ENCODE data around the gene BCL11B. TPM values are rescaled to one million over a fixed set of nuclear protein-coding genes. Genes with fewer than 3 reads are reported as not detected.

The BCL11B gene
- polyA plus RNA-seq, 3 donors = 0.01 TPM; not detected in 2

DNA sequence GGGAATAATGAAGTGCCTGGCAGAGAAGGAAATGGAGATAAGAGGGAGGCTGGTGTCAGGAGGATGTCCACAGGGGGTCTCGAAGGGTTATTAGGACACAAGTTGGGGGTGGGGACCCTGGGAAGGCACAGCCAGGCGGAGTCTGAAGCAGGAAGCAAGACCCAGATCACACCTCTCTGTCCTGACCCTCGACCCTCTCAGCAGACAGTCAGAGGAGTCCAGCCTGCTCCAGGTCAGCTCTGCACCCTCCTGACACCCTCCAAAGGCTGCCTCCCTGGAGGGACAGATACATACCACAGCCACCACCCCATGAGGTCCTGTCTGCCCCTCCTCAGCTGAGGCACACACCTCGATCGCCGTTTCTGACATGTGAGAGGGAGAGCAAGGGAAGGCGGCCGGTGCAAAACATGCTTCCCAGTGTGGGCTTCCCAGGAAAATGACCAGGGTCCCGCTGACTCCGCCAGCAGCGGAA is 9.0 kb downstream of the BCL11B start:
- Mint-ChIP-seq H3K27ac (peak overlapping the region in 1 of 7 donors; percentile 67), H3K4me3 (peak overlapping the region in 1 of 2 donors; percentile 50), H3K27me3 (ENCODE audit: low read depth in 3 of 3) (peaks cover 75 to 96% (median 81%) of the 10 kb centered on the region in 3 donors), H3K4me1 (peaks cover 3% of the 10 kb centered on the region), H3K9me3 (peaks cover 0 to 3% (median 0%) of the 10 kb centered on the region in 7 donors), H3K36me3 (no peaks in the 10 kb centered on the region)
- DNase-seq = no peak
- H3K36me3 ChIP-seq (replicated peaks in 1 of 2; ENCODE audit: control insufficient read depth in 1 of 2, insufficient read depth in 2 of 2, low read length in 2 of 2) = no peaks in the 10 kb centered on the region
- no peaks in the 10 kb centered on the region for H3K4me1 ChIP-seq (ENCODE audit: control insufficient read depth in 1 of 2, insufficient read depth in 2 of 2, low read length in 2 of 2)
- peaks cover 0 to 7% of the 10 kb centered on the region in 2 donors for H3K9me3 ChIP-seq (replicated peaks in 1 of 2; ENCODE audit: control insufficient read depth in 1 of 2, insufficient read depth in 1 of 2, low read length in 2 of 2)
- H3K4me3 ChIP-seq (replicated peaks in 1 of 3; ENCODE audit: low read depth in 2 of 3, low read length in 3 of 3) = no peak overlapping the region
- H3K4me2 ChIP-seq (replicated peaks; ENCODE audit: extremely low read depth, low read length, poor library complexity, severe bottlenecking) = no peak overlapping the region
- no peak for TF ChIP-seq CTCF (IDR thresholded peaks at IDR 0.05)
- peaks cover 49 to 96% of the 10 kb centered on the region in 2 donors for H3K27me3 ChIP-seq (ENCODE audit: control insufficient read depth in 2 of 2, insufficient read depth in 2 of 2, low read length in 2 of 2)
- no peak overlapping the region for H2AFZ ChIP-seq (ENCODE audit: insufficient read depth, low read depth, low read length, poor library complexity, severe bottlenecking)
- no peaks in the 10 kb centered on the region for H3K79me2 ChIP-seq (ENCODE audit: insufficient read depth, low read length)
- WGBS (ENCODE audit: insufficient coverage) = 8% methylated on average over 7 of the region's 11 CpGs
- H4K20me1 ChIP-seq (ENCODE audit: insufficient read depth, low read length) = no peaks in the 10 kb centered on the region
- intact Hi-C loops (cut with micrococcal nuclease) = no loop called here
- H3K9ac ChIP-seq (ENCODE audit: insufficient read depth, low read length, poor library complexity, severe bottlenecking) = no peak overlapping the region
- no peak overlapping the region for H3K27ac ChIP-seq (ENCODE audit: low read depth in 1 of 2, low read length in 2 of 2)

DNA sequence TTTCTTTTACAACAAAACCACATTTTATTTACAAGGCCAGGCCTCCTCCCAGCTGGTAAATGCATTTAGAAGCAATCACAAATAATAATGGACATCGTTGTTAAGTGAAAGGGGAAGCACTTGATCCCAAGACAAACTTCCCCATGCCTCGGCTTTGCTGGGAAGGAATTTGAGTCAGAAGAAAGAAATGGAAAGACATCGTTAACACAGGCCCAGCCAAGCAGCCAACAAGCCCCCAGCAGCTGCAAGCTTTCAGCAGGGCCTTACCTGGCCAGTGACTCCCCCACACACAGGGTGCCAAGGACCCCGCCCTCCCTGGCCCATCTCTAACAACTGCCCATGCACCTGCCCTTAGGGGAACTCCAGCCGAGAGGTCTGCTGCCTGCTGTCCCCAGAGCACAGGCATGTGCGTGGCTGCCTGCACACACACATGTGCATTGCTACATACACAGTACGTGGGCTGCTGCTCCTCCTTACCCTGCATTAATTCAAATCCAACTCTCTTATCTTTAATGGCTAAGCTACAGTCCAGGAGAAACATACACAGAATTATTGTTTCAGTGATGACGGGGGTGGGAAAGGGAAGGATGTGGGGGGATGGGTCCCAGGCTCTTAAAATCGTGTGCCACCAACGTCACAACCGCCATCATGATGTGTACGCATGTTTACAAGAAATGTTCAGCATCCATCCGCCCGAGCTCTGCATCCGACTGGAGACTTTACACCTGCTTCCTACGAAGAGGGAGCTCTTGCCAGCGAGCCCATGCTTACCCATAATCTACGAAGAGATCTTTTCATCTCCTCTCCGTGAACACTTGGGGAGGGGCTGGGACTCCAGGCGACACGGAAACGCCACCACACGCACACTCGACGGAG is 9.8 kb downstream of the BCL11B start:
- Histone ChIP-seq H3K4me3 (replicated peaks in 1 of 3; ENCODE audit: low read depth in 2 of 3, low read length in 3 of 3) (no peak overlapping the region), H3K4me2 (replicated peaks; ENCODE audit: extremely low read depth, low read length, poor library complexity, severe bottlenecking) (no peak overlapping the region), H2AFZ (ENCODE audit: insufficient read depth, low read depth, low read length, poor library complexity, severe bottlenecking) (no peak overlapping the region), H3K9ac (ENCODE audit: insufficient read depth, low read length, poor library complexity, severe bottlenecking) (no peak overlapping the region), H3K4me1 (ENCODE audit: control insufficient read depth in 1 of 2, insufficient read depth in 2 of 2, low read length in 2 of 2) (no peaks in the 10 kb centered on the region), H3K36me3 (replicated peaks in 1 of 2; ENCODE audit: control insufficient read depth in 1 of 2, insufficient read depth in 2 of 2, low read length in 2 of 2) (no peaks in the 10 kb centered on the region), H3K27ac (ENCODE audit: low read depth in 1 of 2, low read length in 2 of 2) (no peak overlapping the region), H3K9me3 (replicated peaks in 1 of 2; ENCODE audit: control insufficient read depth in 1 of 2, insufficient read depth in 1 of 2, low read length in 2 of 2) (no peaks in the 10 kb centered on the region), H3K27me3 (ENCODE audit: control insufficient read depth in 2 of 2, insufficient read depth in 2 of 2, low read length in 2 of 2) (peaks cover 41 to 90% of the 10 kb centered on the region in 2 donors), H4K20me1 (ENCODE audit: insufficient read depth, low read length) (no peaks in the 10 kb centered on the region), H3K79me2 (ENCODE audit: insufficient read depth, low read length) (no peaks in the 10 kb centered on the region)
- H3K27ac Mint-ChIP-seq = peak overlapping the region in 2 of 7 donors; percentile 51 to 67
- no peak for TF ChIP-seq CTCF (IDR thresholded peaks at IDR 0.05)
- H3K27me3 Mint-ChIP-seq (ENCODE audit: low read depth in 3 of 3) = peaks cover 69 to 92% (median 74%) of the 10 kb centered on the region in 3 donors
- WGBS (ENCODE audit: insufficient coverage) = 33% methylated on average over 11 of the region's 25 CpGs
- intact Hi-C loops (cut with micrococcal nuclease) = no loop called here
- no peak for DNase-seq
- peaks cover 3% of the 10 kb centered on the region for H3K4me1 Mint-ChIP-seq
- no peaks in the 10 kb centered on the region for H3K36me3 Mint-ChIP-seq
- peaks cover 0 to 3% (median 0%) of the 10 kb centered on the region in 7 donors for H3K9me3 Mint-ChIP-seq
- peak overlapping the region in 1 of 2 donors; percentile 56 for H3K4me3 Mint-ChIP-seq
